Neural progenitor cell (in vitro differentiated cells): ENCODE results near the gene RAX2.

Experiments
- EZH2 ChIP-seq: fragments of 200-600 bp; sonication (generic); IDR thresholded peaks from 2 replicates; pipeline ENCODE4 v1.6.1; 2017; ENCODE audit warnings: antibody characterized with exemption, mild to moderate bottlenecking, moderate library complexity
- EZH2phosphoT487 ChIP-seq: fragments of 200-600 bp; sonication (generic); IDR thresholded peaks from 2 replicates; pipeline ENCODE4 v1.6.1; 2017; ENCODE audit warnings: antibody characterized with exemption
- TF ChIP-seq, protein P1 (sequence below): fragments of 200-600 bp; sonication (generic); IDR thresholded peaks from 2 replicates; pipeline ENCODE4 v1.5.1; 2017; ENCODE audit warnings: antibody characterized with exemption, mild to moderate bottlenecking

DNA sequence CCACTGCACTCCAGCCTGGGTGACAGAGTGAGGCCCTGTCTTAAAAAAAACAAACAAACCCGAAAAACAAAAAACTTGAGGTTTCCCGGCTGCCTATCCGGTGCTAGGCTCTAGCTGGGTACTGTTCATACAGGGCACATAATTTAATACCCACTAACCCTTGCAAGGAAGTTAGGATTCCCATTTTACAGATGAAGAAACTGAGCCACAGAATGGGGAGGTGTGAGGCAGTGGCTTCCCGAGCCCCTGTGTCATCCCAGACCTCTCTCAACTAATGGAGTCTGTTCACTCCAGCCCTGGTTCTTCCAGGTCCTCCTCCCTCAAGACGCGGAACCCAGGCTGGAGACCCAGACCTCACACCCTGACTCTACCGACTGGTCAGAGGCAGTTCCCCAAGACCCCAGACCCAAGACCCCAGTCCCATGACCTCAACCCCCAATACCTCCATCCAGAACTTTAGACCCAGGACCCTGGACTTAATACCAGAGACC is 11.1 kb downstream of the RAX2 start:
- TF ChIP-seq, protein P1, sequence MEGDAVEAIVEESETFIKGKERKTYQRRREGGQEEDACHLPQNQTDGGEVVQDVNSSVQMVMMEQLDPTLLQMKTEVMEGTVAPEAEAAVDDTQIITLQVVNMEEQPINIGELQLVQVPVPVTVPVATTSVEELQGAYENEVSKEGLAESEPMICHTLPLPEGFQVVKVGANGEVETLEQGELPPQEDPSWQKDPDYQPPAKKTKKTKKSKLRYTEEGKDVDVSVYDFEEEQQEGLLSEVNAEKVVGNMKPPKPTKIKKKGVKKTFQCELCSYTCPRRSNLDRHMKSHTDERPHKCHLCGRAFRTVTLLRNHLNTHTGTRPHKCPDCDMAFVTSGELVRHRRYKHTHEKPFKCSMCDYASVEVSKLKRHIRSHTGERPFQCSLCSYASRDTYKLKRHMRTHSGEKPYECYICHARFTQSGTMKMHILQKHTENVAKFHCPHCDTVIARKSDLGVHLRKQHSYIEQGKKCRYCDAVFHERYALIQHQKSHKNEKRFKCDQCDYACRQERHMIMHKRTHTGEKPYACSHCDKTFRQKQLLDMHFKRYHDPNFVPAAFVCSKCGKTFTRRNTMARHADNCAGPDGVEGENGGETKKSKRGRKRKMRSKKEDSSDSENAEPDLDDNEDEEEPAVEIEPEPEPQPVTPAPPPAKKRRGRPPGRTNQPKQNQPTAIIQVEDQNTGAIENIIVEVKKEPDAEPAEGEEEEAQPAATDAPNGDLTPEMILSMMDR: no peak
- no peak for TF ChIP-seq EZH2
- TF ChIP-seq EZH2phosphoT487: no peak
